Central memory CD8-positive, alpha-beta T cell (primary cell): ENCODE results near the gene MYRF.

ENCODE experiments used
- ATAC-seq: fragments of 150-1000 bp; cut with Tn5 transposase; replicated peaks from 2 replicates; pipeline ENCODE4 v1.10.0; 2022; ENCODE audit warnings: mild to moderate bottlenecking, moderate FRiP score, moderate number of reproducible peaks; ENCODE audit not compliant: poor library complexity, severe bottlenecking; ENCODE audit errors: extremely low read depth
- DNase-seq, 2 donors: peaks; one replicate each; pipeline ENCODE4 v3.0.0; 2021; ENCODE audit warnings: low spot score in 2 of 2
- H3K27ac Mint-ChIP-seq: one replicate; pipeline ENCODE4 v1.8.0; 2022; ENCODE audit warnings: low read depth, mild to moderate bottlenecking, moderate library complexity, mixed read lengths
- H3K27me3 Mint-ChIP-seq: one replicate; pipeline ENCODE4 v1.8.0; 2022; ENCODE audit warnings: mixed read lengths
- H3K36me3 Mint-ChIP-seq: one replicate; pipeline ENCODE4 v1.8.0; 2022; ENCODE audit warnings: mild to moderate bottlenecking, moderate library complexity, mixed read lengths; ENCODE audit not compliant: insufficient read depth
- H3K4me1 Mint-ChIP-seq: one replicate; pipeline ENCODE4 v1.8.0; 2022; ENCODE audit warnings: mixed read lengths
- H3K4me3 Mint-ChIP-seq: one replicate; pipeline ENCODE4 v1.8.0; 2022; ENCODE audit warnings: mild to moderate bottlenecking, moderate library complexity, mixed read lengths
- H3K9me3 Mint-ChIP-seq: one replicate; pipeline ENCODE4 v1.8.0; 2022; ENCODE audit warnings: mixed read lengths

The MYRF gene

DNA sequence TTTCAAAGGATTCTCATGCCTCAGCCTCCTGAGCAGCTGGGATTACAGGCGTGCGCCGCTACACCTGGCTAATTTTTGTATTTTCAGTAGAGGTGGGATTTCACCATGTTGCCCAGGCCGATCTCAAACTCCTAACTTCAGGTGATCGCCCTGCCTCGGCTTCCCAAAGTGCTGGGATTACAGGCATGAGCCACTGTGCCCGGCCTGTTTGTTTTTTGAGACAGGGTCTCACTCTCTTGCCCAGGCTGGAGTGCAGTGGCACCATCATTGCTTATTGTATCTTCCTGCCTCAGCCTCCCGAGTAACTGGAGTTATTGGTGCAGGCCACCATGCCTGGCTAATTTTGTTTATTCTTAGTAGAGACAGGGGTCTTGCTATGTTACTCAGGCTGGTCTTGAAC is 83.8 kb downstream of the MYRF start:
- Mint-ChIP-seq H3K27ac (no peak overlapping the region), H3K9me3 (no peaks in the 10 kb centered on the region), H3K36me3 (no peaks in the 10 kb centered on the region), H3K4me1 (peaks cover 32% of the 10 kb centered on the region), H3K27me3 (peaks cover 3% of the 10 kb centered on the region), H3K4me3 (no peak overlapping the region)
- ATAC-seq, result no peak
- no peak for DNase-seq

DNA sequence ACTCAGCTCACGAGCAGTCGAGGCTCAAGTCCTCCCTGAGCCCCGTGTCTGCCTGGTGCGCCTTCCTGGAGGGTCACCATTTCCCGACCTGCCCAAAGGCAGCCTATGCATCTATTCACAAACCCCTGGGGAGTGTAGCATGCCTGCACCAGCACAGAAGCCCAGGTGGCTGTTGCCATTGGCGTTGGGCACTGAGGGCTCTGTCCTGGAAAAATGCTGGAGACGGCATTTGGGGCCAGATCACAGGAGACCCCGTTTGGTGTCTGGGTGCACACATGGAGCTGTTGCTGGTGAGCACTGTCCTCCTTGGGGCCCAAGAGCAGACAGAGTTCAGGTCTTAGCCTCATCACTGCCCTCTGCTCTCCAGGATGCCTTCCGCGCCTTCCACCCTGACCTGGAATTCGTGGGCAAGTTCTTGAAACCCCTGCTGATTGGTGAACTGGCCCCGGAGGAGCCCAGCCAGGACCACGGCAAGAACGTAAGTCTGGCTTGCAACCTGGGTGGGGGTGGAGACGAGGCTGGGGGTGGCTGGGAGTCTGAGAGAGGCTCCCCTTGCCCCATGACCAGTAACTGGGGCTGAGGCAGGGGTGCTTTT is 85.1 kb downstream of the MYRF start:
- H3K27me3 Mint-ChIP-seq, result no peaks in the 10 kb centered on the region
- no peak overlapping the region for H3K4me3 Mint-ChIP-seq
- no peak overlapping the region for H3K27ac Mint-ChIP-seq
- ATAC-seq, result no peak
- DNase-seq, result no peak
- H3K9me3 Mint-ChIP-seq, result no peaks in the 10 kb centered on the region
- peaks cover 1% of the 10 kb centered on the region for H3K36me3 Mint-ChIP-seq
- peaks cover 25% of the 10 kb centered on the region for H3K4me1 Mint-ChIP-seq
